HG03439 (cell line): Measurements from ENCODE around the gene BANF2.

Experiments
- ATAC-seq: cut with Tn5 transposase; IDR thresholded peaks from one replicate; pipeline ENCODE4 v1.9.1; 2021; ENCODE audit warnings: mild to moderate bottlenecking, moderate library complexity; ENCODE audit not compliant: unreplicated experiment

Gene BANF2

DNA sequence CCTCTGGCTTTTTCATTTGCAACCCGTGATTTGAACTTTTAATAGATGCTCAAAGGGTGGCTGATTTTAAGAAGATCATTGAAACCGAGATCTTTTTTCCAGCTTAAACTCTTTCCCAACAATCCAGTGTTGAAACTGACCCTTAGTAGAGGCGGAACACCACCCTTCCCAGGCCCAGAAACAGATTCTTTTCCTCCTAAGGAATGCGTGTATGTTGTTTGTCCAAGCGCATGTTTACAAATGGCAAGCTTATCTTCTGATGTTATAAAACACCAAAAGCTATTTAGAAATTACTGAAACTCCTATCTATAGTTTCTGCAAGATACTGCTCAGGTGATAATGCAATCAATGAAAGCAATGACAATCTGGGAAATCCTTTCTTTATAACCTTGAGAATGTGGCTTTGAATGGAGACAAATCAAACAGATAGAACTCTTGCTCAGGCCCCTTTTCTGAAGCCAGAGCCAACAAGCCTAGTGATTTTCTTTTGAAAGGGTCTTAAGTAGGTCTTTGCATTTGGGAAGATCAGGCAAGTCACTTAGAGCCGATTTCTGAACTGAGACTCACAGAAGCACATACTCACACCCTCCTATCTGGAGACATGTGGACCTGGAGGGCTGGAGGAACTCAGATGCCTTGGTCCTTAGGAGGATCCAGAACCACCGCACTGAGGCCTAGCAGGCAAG lies 9.1 kb downstream of the BANF2 start:
- no peak for ATAC-seq

DNA sequence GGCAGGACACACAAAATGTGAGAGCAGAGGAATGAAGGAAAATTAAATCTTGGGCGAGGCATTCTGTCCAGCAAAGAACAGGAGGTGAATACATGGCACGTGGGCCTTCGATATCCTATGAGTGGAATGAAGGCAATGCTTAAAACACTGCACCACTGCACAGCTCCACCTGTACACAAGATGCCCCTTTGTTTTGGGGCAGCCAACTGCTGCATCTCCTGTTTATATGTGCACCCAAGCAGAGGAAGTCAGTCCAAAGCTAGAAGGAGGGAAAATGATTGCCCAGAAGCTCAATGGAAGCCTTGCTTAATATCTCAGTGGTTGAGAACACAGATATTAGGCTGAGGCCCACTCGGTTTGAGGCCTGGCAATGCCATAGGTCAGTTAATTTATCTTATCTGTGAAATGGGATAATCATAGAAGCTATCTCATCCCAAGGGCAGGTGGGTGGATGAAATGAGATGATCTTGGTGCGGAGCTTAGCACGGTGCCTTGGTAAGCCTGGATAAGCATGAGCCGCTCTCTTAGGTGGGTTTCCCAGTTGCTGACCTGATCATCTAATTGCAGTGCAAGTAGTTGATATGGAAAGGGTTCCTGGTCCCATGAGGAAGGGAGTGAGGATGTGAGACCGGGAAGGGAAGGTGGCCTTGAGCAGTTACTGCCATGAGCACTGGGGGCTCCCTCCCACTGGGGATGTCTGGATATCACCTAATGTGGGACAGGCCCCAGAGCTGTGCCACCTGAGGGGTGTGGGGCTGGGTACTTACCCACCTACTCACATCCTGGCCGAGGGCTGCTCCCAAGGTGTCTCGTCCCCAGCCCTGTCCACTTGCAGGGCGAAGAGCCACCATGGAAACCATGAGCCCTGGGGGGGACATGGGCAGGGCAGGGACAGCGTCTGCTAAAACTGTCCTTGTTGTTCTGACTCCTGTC lies 9.9 kb downstream of the BANF2 start:
- no peak for ATAC-seq

- no peak for ATAC-seq
These were observed 10.9 kb downstream of the BANF2 start for GRCh38 chr20:17710379-17711266.

DNA sequence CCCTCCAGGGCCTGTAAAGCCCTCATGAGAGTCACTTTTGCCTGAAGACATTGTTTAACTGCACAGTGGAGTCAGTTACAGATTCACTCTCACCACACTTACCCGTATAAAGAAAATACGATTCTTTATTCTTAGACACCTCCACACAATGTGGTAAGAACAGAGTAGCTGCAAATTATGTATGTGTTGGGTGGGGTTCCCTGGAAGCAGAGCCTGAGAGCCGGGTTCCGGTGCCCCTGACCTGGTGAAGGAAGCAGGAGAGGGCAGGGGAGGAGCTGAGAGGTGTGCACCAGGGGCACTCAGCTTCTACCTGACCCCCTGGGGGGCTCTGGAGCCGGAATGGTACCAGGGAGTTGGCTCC lies 11.5 kb downstream of the BANF2 start:
- no peak for ATAC-seq

- no peak for ATAC-seq
These were observed 12.4 kb downstream of the BANF2 start for GRCh38 chr20:17712201-17712600.

GRCh38 chr20:17712708-17713107 lies 12.9 kb downstream of the BANF2 start:
- no peak for ATAC-seq

DNA sequence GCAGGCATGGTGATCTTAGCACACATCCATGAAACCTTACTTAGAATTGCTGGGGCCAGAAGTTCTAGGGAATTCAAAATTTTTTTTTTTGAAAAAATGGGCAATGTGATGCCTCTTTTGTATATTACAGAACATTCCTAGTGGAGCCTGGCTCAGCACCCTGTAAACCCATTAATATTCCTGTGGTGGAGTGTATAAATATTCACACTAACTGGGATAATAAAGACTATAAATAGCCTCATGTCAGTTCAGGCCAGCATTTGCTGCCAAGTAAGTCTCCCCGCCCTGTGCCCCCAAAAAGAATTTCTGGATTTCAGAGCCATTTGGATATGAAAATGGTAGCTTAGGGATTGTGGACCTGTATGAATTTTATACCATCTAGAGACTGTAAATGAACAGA lies 14.8 kb downstream of the BANF2 start:
- ATAC-seq: no peak

DNA sequence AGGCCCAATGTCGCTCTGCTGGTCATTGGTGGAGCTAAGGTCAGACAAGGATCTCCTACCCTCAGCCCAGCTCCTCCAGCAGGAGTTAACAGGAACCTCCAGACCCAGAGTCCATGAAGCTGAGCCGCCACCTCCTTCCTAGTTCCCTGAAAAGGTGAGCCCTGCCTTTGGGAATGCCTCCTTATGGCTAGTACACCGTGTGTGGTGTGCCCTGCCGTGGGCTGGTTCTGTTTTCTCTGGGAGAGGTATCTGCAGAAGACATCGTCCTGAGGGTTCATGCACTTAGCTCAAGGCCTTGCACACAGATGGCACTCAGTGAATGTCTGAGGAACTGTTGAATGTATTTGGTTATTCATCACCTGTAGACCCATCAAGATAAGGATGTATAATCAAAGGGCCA lies 15.3 kb downstream of the BANF2 start:
- no peak for ATAC-seq

DNA sequence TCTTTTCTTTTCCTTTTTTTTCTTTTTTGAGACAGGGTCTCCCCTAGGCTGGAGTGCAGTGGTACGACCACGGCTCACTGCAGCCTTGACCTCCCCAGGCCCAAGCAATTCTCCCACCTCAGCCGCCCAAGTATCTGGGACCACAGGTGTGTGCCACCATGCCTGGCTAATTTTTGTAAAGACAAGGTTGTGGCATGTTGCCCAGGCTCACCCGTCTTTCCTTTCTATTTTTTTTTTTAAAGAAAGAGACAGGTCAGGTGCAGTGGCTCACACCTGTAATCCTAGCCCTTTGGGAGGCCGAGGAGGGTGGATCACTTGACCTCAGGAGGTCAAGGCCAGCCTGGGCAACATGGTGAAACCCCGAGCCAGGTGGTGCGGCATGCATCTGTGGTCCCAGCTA lies 16.6 kb downstream of the BANF2 start:
- no peak for ATAC-seq

GRCh38 chr20:17720755-17721154 lies 21.0 kb downstream of the BANF2 start:
- ATAC-seq: no peak

GRCh38 chr20:17721802-17722486 lies 22.2 kb downstream of the BANF2 start:
- no peak for ATAC-seq

DNA sequence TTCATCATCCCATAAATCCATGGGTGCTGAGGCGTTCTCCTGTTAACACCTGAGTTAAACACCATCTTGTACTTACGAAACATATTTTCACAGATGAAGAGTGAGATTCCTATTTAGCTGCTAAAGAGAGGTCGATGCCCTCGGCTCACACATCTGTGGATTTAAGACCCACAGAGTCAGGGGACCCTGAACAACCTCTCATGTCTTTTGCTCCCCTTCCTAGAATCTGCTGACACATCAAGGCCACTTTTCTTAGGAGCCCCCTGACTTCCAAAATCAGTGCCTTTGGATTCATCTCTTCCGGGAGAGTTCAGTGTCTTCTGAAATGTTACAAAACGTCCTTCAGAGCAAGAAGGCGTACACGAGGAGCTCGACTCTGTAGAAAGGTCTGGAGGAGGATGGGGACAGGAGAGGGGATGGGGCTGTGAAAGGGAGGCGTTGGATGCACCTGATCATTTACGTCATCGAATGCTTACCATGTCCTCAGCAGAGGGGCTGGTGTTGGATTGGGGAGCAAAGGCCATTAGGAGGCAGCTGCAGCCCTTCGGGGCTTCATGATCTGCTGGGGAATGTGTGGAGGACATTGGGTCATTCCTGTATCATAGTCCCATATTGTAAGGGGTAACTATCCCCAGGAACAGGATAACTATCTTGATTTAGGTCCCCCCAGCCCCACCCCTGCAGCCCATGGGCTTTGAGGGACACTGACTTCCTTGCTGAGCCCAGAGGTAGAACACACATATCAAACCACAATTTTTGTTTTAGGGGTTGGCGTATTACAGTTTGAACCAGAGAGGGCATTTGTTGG lies 22.9 kb downstream of the BANF2 start:
- no peak for ATAC-seq

DNA sequence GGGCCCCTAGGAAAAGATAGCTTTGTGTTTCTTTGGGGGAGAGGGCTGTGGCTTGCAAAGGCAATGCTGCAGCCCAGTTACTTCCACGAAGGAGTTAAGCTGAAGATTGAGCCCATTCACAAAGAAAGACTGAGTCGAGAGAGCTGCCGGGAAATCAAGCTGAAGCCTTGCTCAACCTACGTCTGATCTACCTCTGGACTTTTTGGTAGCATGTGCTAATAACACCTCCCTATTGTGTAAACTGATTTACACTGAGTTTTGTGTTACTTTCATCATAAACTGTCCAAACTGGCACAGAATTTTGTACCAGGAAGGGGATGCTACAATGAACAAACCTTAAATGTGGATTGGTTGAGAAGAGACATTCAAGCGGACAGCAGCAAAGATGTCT lies 23.5 kb downstream of the BANF2 start:
- no peak for ATAC-seq

DNA sequence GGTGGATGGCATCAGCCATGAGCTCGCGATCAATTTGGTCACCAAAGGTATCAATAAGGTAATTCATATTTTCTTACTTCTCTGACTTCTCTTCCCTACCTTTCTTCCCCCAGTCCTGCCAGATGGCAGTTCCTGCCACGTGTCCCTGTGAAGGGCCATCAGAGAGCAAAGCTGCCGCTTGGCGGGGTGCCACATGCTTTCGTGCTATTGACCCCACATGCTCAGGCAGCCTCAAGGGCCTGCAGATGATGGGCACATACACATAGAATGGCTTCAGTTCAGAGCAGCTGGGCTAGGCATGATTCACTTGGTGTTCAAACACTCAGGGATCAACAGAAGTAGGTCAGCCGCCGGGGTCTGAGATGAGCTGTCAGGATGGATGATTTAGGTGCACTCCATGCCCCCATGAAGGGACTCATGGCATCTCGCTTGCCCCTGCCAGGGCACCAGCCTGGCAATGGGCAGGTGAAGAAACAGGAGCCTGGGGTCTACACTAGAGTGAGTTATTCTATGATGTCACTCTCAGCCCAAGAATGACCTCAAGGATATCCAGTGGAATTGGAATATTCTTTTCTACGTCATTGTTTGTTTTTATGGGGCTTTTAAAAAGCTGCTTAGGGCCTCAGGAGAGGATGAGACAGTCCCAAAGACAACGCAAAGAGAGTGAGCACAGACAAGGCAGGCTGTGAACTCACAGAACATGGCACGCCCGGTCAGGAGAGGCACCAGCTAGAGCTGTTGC lies 25.5 kb downstream of the BANF2 start:
- ATAC-seq: no peak

GRCh38 chr20:17726902-17727301 lies 27.1 kb downstream of the BANF2 start:
- no peak for ATAC-seq

DNA sequence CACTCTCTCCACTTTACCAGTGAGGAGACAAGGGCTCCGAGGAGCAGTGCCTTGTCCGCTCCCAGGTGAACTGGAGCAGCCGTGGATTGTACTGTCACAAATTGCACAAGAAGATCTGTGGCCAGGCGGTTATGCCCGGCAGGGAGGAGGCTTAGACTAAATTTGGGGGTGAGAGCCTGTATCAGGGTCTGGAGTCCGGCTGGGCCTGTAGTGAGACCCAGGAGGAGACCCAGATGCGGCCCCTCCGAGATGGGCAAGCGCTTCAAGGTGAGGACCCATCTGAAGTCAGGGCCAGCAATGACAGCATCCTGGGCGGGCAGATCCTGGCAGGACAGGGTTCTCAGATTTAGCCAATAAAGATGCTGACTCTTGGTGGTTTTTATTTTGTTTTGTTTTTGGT lies 27.6 kb downstream of the BANF2 start:
- no peak for ATAC-seq

DNA sequence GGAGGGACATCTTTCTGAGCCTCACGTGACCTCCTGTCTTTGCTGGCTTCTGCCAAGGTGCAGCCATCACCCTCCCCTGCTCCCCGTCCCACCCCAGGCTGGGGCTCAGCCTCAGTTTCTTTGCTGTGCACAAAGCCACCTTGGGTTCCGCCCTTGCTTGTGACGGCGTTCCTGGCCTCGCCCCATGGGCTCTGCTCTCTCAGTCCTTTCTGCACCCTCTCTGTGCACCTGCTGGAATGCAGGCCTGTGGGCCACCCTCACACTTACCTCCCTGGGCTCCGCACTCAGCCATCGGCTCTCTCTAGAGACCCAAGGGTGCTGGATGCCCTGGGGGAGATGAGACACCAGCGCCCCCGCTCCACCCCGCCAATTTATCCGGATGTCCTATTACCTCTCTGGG lies 28.3 kb downstream of the BANF2 start:
- no peak for ATAC-seq

GRCh38 chr20:17730071-17730470 lies 30.3 kb downstream of the BANF2 start:
- no peak for ATAC-seq

DNA sequence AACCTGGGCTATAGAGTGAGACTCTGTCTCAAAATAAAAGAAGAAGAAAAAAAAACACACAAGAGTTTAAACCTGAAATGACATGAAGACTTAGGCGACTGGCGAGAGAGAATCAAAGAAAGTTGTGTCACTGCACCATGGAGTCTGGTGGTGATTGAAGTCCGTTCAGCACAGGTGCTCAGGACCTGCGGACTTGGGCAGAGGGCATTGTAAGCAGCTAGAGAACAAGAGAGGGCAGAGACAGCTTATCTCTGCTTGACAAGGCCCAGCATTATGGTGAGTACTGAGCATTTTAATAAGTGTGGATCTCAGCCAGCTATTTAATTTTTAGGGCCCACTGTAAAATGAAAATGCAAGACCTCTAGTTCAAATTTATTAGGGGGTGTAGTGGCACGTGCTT lies 31.5 kb downstream of the BANF2 start:
- no peak for ATAC-seq
